OCI-LY7 (cell line): ENCODE measurements around the gene KRTAP10-8. TPM values are rescaled to one million over a fixed set of nuclear protein-coding genes. Genes with fewer than 3 reads are reported as not detected.

Source experiments
- BruUV-seq: library from RNA; stranded (reverse); fragments of 400-500 nt; replicated peaks from 2 replicates; lab custom pipeline; 2021; lab: Mats Ljungman, UMichigan
- CTCF ChIA-PET: fragments of 300-600 bp; sonication (Branson Sonifier 250); formaldehyde crosslinking; loops from one replicate; lab custom pipeline; 2022; ENCODE audit warnings: antibody characterized with exemption; ENCODE audit not compliant: unreplicated experiment; lab: Charles Lee
- POLR2A ChIA-PET: fragments of 300-600 bp; sonication (Branson Sonifier 250); formaldehyde crosslinking; loops from one replicate; lab custom pipeline; 2022; ENCODE audit warnings: antibody characterized with exemption; lab: Charles Lee
- DNase-seq: peaks from one replicate; pipeline ENCODE4 v3.0.0-alpha.2; 2015; ENCODE audit warnings: low spot score
- H2AFZ ChIP-seq: fragments of 200-600 bp; sonication (generic), shearing (Covaris generic); 2 replicates; pipeline ENCODE4 v1.6.1; 2014; ENCODE audit warnings: mild to moderate bottlenecking, antibody characterized with exemption, low read length, moderate library complexity
- H3K27ac ChIP-seq: fragments of 200-600 bp; sonication (generic); 2 replicates; pipeline ENCODE4 v1.5.1; 2014; ENCODE audit warnings: mixed run types, low read depth, mild to moderate bottlenecking, moderate library complexity, low read length, inconsistent platforms; ENCODE audit not compliant: poor library complexity, severe bottlenecking
- H3K36me3 ChIP-seq: fragments of 200-600 bp; sonication (generic); 2 replicates; pipeline ENCODE4 v1.6.1; 2014; ENCODE audit warnings: mild to moderate bottlenecking, antibody characterized with exemption, low read length, moderate library complexity, mixed read lengths; ENCODE audit not compliant: insufficient read depth
- H3K4me1 ChIP-seq: fragments of 200-600 bp; sonication (generic); 2 replicates; pipeline ENCODE4 v1.5.1; 2014; ENCODE audit warnings: mild to moderate bottlenecking, low read length; ENCODE audit not compliant: insufficient read depth, poor library complexity, severe bottlenecking
- H3K4me2 ChIP-seq: fragments of 200-600 bp; sonication (generic); 2 replicates; pipeline ENCODE4 v1.6.1; 2014; ENCODE audit warnings: mild to moderate bottlenecking, low read length
- H3K4me3 ChIP-seq: fragments of 200-600 bp; sonication (generic); 2 replicates; pipeline ENCODE4 v1.5.1; 2014; ENCODE audit warnings: mild to moderate bottlenecking, low read depth, low read length; ENCODE audit not compliant: poor library complexity, severe bottlenecking
- H3K79me2 ChIP-seq: fragments of 200-600 bp; sonication (generic); 2 replicates; pipeline ENCODE4 v1.6.1; 2016; ENCODE audit warnings: low read depth, mild to moderate bottlenecking, low read length, moderate library complexity, mixed read lengths; ENCODE audit not compliant: insufficient read depth
- H3K9me2 ChIP-seq: fragments of 200-600 bp; sonication (generic); 2 replicates; pipeline ENCODE4 v1.6.1; 2016; ENCODE audit warnings: mild to moderate bottlenecking, low read length, mixed read lengths; ENCODE audit not compliant: insufficient read depth
- H3K9me3 ChIP-seq: fragments of 200-600 bp; sonication (generic); 2 replicates; pipeline ENCODE4 v1.6.1; 2014; ENCODE audit warnings: mild to moderate bottlenecking, mixed run types, low read length, mixed read lengths
- H4K20me1 ChIP-seq: fragments of 200-600 bp; sonication (generic); 2 replicates; pipeline ENCODE4 v1.6.1; 2014; ENCODE audit warnings: mild to moderate bottlenecking, antibody characterized with exemption, low read length, moderate library complexity, mixed read lengths; ENCODE audit not compliant: insufficient read depth
- CTCF ChIP-seq: fragments of 200-600 bp; sonication (generic); conservative IDR thresholded peaks from 2 replicates; pipeline ENCODE4 v1.5.1; 2014; ENCODE audit warnings: mild to moderate bottlenecking, antibody characterized with exemption, low read length, moderate library complexity, mixed read lengths
- EZH2phosphoT487 ChIP-seq: fragments of 200-600 bp; sonication (generic); IDR thresholded peaks from 2 replicates; pipeline ENCODE4 v1.6.1; 2018; ENCODE audit warnings: low read depth, borderline replicate concordance, mild to moderate bottlenecking, mixed run types, antibody characterized with exemption, low read length, moderate library complexity, mixed read lengths
- intact Hi-C: fragments of 100-400 bp; cut with micrococcal nuclease; formaldehyde crosslinking; loops from one replicate; pipeline ENCODE4 v1.10.0; 2022; ENCODE audit not compliant: unreplicated experiment
- total RNA-seq, 2 experiments: library from RNA; depleted of rRNA in 1 of 2; stranded (reverse); fragments of >200 nt in 1 of 2; shearing (Covaris generic) in 1 of 2; gene quantifications; 2 replicates each; pipeline ENCODE4 v1.2.3, GENCODE V29; 2014 to 2022

The KRTAP10-8 gene
- total RNA-seq, 2 experiments from 2014 or later, result not detected

GRCh38 chr21:44612669-44613229 lies 870 bp downstream of the KRTAP10-8 start:
- H3K9me2 ChIP-seq, result no peaks in the 10 kb centered on the region
- intact Hi-C loops, result no loop called here
- no TSS peak for BruUV-seq
- TF ChIP-seq EZH2phosphoT487 (no peak), CTCF (no peak)
- CTCF ChIA-PET, result no interaction called here
- H3K9me3 ChIP-seq, result 0 out of 2 replicates have a peak, but pooled peaks cover 9% of the 10 kb centered on the region
- no peak overlapping the region for H2AFZ ChIP-seq
- H3K79me2 ChIP-seq, result no peaks in the 10 kb centered on the region
- no peaks in the 10 kb centered on the region for H3K4me1 ChIP-seq
- H4K20me1 ChIP-seq, result no peaks in the 10 kb centered on the region
- no peak overlapping the region for H3K4me2 ChIP-seq
- no peaks in the 10 kb centered on the region for H3K36me3 ChIP-seq
- H3K27ac ChIP-seq, result no peak overlapping the region
- DNase-seq, result no peak
- no peak overlapping the region for H3K4me3 ChIP-seq
- POLR2A ChIA-PET, result no interaction called here

DNA sequence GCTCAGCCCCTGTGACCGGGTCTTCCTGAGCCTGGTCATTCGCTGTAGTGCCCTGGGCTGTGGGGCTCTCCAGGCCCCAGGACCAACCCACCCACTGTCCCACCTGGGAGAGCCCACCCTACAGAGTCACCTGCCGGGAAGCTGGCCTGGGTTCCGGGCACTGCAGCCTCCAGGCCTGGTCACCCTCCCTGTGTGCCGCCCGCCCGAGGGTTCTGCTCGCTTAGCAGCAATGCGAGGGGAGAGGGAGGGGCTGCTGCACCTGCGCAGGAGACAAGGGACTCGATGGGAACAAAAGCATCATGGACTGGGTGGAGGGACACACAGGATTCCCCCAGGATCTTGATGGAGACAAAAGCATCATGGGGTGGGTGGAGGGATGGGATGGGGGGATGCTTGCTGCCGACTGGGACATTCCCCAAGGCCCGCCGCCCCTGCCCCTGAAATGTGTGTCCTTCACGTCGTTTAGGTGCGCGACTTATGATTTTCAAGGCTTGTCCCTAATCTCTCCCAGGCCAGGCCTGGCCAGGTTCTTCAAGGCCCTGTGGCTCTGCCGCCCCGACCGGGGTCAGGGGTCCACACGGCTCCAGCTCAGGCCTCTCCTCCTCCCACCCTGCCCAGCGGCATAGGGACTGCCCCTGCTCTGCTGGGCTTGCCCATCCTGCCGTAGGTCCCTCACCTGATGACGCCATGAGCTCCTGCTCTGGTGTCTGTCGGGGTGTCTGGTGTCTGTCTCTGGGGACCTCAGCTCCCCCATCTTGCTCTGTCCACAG lies 1.7 kb downstream of the KRTAP10-8 start:
- Histone ChIP-seq H4K20me1 (no peaks in the 10 kb centered on the region), H3K9me3 (0 out of 2 replicates have a peak, but pooled peaks cover 9% of the 10 kb centered on the region), H3K4me1 (peaks cover 5% of the 10 kb centered on the region), H2AFZ (no peak overlapping the region), H3K79me2 (no peaks in the 10 kb centered on the region), H3K27ac (no peak overlapping the region), H3K9me2 (no peaks in the 10 kb centered on the region), H3K36me3 (no peaks in the 10 kb centered on the region), H3K4me2 (no peak overlapping the region), H3K4me3 (no peak overlapping the region)
- no peak for DNase-seq
- intact Hi-C loops, result no loop called here
- CTCF ChIA-PET, result no interaction called here
- no TSS peak for BruUV-seq
- TF ChIP-seq CTCF (no peak), EZH2phosphoT487 (no peak)
- POLR2A ChIA-PET, result no interaction called here

GRCh38 chr21:44614161-44614631 lies 2.3 kb downstream of the KRTAP10-8 start:
- no peak overlapping the region for H3K27ac ChIP-seq
- no peaks in the 10 kb centered on the region for H3K36me3 ChIP-seq
- no peak overlapping the region for H2AFZ ChIP-seq
- DNase-seq, result no peak
- no peak overlapping the region for H3K4me2 ChIP-seq
- H4K20me1 ChIP-seq, result no peaks in the 10 kb centered on the region
- H3K9me3 ChIP-seq, result peaks cover 13% of the 10 kb centered on the region; the same call in 1 of the 2 replicates
- no peaks in the 10 kb centered on the region for H3K79me2 ChIP-seq
- no peaks in the 10 kb centered on the region for H3K9me2 ChIP-seq
- ChIA-PET CTCF (no interaction called here), POLR2A (no interaction called here)
- intact Hi-C loops, result no loop called here
- BruUV-seq, result no TSS peak
- TF ChIP-seq EZH2phosphoT487 (no peak), CTCF (no peak)
- H3K4me1 ChIP-seq, result peaks cover 12% of the 10 kb centered on the region
- H3K4me3 ChIP-seq, result no peak overlapping the region
